ENCODE results near the gene OR2AT4.
A peak's percentile ranks its signal among the peaks of the same experiment; 100 is the strongest.
"Not testable (repeated sequence)": the region's sequence is repeated elsewhere in the genome, so short reads cannot be mapped to it uniquely, and the experiment has no call there.

Gene OR2AT4

DNA sequence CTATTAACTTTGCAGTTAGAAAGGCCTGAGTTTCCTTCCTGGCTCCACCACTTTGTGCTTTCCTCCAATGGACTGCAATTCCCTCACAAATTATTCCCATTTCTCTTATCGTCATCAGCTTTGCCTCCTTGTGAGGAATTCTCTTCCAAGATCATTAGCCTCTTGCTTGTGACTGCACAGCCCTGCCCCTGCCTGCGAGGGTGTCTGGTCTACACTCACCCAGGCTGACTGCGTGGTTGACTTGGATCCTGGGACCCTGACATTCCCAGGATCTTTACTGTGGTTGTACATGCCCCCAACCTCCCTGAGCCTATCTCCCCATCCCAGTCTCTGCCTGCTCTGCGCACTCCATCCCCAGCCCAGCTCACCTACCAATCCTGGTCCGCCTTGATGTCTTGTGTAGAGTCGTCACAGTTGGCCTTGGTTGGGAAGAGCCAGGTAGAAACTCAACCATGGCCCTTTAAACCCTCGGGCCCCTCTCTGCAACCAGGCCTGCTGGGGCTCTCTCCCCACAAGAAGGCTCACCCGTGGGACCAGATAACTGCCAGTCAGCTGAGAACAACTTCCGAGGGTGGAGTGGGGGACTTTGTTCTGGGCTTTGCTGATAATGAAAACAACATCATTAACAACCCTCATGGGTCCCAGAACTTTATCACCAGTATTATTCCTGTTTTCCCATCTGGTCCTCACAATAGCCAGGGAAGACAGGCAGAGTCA, at the start of gene OR2AT4:
Gene OR2AT4, minus strand, starts transcription at position 421 of the 717 bp plus-strand sequence.
- no peak for DNase-seq (ENCODE audit: low read depth)

GRCh38 chr11:75145972-75146519, 49.4 kb upstream of the OR2AT4 start:
- DNase-seq (ENCODE audit: low read depth) = no peak

- DNase-seq (ENCODE audit: low read depth) = no peak
Observed at GRCh38 chr11:75145196-75145971, 48.7 kb upstream of the OR2AT4 start.

- no peak for DNase-seq (ENCODE audit: low read depth)
Observed at GRCh38 chr11:75144716-75145014, 48.0 kb upstream of the OR2AT4 start.

GRCh38 chr11:75143420-75143731, 46.7 kb upstream of the OR2AT4 start:
- no peak for DNase-seq (ENCODE audit: low read depth)

DNA sequence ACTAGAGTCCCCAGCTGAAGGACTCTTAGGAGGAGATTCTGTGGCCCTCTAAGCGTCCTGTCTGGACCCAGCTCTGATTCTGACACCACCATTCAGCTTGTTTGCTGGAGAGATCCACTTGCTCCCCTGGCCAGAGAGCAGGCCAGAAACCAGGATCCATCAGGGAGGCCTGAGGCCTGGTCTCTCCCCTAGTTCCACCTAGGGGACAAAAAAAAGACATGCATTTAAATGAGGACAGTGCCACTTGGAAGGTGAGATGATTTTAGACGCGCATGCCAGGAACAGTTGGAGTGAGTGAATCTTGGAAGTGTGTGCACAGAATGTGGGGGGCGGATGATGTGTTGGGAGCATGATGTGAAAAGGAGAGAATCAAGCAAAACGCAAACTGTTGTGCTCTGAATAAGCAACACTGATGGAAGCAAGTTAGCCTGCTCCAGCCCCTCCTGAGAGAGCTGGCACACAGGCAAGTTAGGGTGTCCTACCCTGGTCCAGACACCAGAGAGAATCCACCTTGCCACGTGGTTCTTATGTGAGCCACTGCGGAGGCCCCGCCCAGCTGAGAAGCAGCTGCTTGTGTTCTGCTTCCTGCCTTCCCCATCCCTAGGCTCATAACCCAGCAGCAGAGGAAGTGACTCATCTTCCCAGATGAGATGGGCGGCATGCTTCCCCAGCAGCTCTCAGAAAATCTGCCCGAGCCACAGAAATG, 46.2 kb upstream of the OR2AT4 start:
- peak; percentile 72 for DNase-seq (ENCODE audit: low read depth)

DNA sequence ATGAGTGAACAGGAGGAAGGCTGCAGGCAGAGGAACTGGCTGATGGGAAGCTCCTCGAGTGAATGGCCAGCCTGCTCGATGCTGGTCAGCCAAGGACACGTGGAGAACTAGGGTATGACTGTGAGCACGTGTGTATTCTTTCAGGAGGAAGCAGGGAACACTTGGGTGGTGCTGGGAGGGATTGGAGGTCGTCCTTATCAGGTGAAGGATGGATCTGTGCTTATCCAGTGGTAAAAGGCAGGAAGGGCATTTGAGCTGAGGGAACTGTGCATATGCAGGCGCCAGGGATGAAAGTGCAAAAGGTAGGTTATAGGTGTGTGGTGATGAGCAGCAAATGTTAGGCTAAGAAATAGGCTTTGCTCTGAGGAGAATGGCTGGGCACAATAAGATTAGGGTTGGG, 44.5 kb upstream of the OR2AT4 start:
- no peak for DNase-seq (ENCODE audit: low read depth)

GRCh38 chr11:75140269-75141138, 43.8 kb upstream of the OR2AT4 start:
- peak; percentile 63 for DNase-seq (ENCODE audit: low read depth)

- no peak for DNase-seq (ENCODE audit: low read depth)
Observed at GRCh38 chr11:75135651-75136050, 39.0 kb upstream of the OR2AT4 start.

GRCh38 chr11:75135021-75135650, 38.5 kb upstream of the OR2AT4 start:
- DNase-seq (ENCODE audit: low read depth) = no peak

DNA sequence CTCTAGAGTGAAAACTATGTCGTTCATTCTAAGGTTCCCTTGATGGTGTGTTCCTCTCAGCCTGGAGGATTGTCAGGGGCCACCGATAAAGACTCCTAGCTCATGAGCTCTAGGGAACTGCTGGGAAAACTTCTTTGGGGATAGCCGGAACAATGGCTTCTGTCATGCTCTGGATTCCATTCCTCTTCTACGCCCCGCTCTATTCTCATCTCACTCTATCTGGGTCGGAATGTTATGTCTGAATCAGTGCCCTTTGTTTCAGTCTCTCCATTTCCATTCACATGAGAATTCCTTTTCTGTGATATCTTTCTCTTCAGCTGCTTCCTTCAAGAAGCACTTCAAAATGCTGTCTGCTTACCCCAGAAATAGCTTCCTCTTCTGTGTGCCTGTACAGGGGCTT, 37.3 kb upstream of the OR2AT4 start:
- no peak for DNase-seq (ENCODE audit: low read depth)

DNA sequence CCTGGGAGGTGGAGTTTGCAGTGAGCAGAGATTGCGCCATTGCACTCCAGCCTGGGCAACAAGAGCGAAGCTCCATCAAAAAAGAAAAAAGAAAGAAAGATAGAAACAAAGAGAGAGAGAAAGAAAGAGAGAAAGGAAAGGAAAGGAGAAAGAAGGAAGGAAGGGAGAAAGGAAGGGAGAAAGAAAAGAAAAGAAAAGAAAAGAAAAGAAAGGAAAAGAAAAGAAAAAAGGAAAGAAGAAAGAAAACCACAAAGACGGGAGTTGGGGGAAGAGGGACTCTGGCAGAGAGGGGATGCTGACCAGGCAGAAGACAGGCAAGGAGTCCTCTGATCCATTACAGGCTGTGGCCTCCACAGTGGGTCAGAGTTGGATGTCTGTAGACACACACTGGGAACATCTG, 35.4 kb upstream of the OR2AT4 start:
- DNase-seq (ENCODE audit: low read depth) = no peak

DNA sequence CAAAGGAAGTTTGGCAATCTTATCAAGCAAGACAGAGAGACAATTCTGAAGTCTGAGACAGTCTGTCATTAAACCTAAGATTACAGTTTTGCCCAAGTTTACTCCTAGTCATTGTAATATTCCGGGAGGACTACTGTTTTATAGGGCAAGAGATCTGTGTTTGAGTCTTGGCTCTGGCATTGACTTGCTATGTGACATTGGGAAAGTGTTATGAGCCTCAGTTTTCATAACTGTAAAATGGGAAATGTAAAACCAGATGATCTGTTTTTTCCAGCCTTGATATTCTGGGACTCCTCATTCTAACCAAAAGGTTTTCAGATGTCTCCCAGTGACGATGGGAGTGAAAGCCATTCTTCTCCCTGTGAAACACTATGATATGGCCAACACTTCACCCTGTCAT, 29.9 kb upstream of the OR2AT4 start:
- no peak for DNase-seq (ENCODE audit: low read depth)

- DNase-seq (ENCODE audit: low read depth) = no peak
Observed at GRCh38 chr11:75118577-75118976, 21.9 kb upstream of the OR2AT4 start.

GRCh38 chr11:75114465-75114864, 17.8 kb upstream of the OR2AT4 start:
- DNase-seq (ENCODE audit: low read depth) = no peak

DNA sequence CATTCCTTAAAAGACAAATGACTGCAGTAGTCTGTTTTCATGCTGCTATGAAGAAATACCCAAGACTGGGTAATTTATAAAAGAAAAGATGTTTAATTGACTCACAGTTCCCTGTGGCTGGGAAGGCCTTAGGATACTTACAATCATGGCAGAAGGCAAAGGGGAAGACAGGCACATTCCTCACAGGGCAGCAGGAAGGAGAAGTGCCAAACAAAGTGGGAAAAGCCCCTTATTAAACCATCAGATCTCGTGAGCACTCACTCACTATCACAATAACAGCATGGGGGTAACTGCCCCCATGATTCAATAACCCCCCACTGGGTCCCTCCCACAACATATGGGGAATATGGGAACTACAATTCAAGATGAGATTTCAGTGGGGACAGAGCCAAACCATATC, 16.4 kb upstream of the OR2AT4 start:
- DNase-seq (ENCODE audit: low read depth) = no peak

DNA sequence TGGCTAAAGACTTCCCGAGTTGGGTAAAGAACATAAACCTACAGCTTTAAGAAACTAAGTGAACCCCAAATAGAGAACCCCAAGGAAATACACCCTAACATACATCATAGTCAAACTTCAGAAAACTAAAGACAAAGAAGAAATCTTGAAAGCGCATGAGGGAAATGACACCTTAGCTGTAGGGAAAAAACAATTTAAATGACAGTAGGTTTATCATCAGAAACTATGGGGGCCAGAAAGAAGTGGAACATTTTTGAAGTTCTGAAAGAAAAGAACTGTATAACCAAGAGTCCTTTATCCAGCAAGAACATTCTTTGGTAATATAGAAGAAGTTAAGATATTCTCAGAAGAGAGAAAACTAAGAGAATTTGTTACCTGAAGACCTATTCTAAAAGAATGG, 15.5 kb upstream of the OR2AT4 start:
- no peak for DNase-seq (ENCODE audit: low read depth)

- DNase-seq (ENCODE audit: low read depth) = no peak
Observed at GRCh38 chr11:75107187-75107586, 10.5 kb upstream of the OR2AT4 start.

DNA sequence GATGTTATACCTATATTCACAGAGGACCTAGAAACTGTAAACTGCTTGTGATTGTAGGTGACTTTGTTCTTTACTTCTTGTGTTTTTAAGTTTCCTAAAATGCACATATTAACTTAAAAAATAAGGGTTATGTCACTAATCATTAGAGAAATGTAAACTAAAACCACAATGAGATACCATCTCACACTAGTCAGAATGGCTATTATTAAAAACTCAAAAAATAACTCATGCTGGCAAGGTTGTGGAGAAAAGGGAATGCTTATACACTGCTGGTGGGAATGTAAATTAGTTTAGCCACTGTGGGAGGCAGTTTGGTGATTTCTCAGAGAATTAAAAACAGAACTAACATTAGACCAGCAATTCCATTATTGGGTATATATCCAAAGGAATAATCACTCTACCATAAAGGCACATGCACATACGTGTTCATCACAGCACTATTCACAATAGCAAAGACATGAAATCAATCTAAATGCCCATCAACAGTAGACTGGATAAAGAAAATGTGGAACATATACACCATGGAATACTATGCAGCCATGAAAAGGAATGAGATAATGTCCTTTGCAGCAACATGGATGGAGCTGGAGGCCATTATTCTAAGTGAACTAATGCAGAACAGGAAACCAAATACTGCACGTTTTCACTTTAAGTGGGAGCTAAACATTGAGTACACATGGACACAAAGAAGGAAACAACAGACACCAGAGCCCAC, 9.4 kb upstream of the OR2AT4 start:
- not testable (repeated sequence) for DNase-seq (ENCODE audit: low read depth)

- DNase-seq (ENCODE audit: low read depth) = no peak
Observed at GRCh38 chr11:75105462-75105925, 8.8 kb upstream of the OR2AT4 start.

Measured in activated T-cell treated with anti-CD3 and anti-CD28 coated beads for 24 hours (primary cell).